Nucleus accumbens (tissue), 56 donors: ENCODE data around the gene PIP4P1.
A peak's percentile ranks its signal among the peaks of the same experiment; 100 is the strongest.

Experiments used
- DNase-seq, 56 donors: peaks; one replicate each; lab custom pipeline; 2025; lab: John Stamatoyannopoulos, UW

PIP4P1 gene

GRCh38 chr14:20440465-20440864 is 20.8 kb downstream of the PIP4P1 start:
- DNase-seq = no peak

DNA sequence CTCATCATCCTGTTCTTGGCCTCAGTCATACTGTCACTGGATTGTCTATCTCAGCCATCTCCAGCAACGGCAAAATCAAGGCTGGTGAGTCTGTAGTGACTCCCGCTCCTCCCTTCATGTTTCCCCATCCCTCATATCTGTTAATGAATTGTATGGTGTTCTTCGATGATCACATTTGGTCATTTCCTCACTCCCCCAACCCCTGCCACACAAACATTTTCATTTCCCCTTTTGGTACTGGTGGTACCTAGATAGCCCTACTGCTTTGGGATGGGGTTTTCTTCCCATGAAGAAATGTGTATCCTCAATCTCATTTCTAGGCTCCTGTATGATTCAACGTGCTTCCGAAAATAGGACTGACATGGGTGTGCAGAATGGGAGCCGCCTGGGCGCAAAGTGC is 22.6 kb downstream of the PIP4P1 start:
- no peak for DNase-seq

GRCh38 chr14:20436363-20436755 is 24.9 kb downstream of the PIP4P1 start:
- no peak for DNase-seq

GRCh38 chr14:20435582-20436362 is 25.5 kb downstream of the PIP4P1 start, which contains the start of gene KLHL33:
Gene KLHL33 (minus strand): TSS chr14:20436166. CDS start chr14:20435811, 355 bp downstream.
- peak in 1 of 56 donors; percentile 7 for DNase-seq

DNA sequence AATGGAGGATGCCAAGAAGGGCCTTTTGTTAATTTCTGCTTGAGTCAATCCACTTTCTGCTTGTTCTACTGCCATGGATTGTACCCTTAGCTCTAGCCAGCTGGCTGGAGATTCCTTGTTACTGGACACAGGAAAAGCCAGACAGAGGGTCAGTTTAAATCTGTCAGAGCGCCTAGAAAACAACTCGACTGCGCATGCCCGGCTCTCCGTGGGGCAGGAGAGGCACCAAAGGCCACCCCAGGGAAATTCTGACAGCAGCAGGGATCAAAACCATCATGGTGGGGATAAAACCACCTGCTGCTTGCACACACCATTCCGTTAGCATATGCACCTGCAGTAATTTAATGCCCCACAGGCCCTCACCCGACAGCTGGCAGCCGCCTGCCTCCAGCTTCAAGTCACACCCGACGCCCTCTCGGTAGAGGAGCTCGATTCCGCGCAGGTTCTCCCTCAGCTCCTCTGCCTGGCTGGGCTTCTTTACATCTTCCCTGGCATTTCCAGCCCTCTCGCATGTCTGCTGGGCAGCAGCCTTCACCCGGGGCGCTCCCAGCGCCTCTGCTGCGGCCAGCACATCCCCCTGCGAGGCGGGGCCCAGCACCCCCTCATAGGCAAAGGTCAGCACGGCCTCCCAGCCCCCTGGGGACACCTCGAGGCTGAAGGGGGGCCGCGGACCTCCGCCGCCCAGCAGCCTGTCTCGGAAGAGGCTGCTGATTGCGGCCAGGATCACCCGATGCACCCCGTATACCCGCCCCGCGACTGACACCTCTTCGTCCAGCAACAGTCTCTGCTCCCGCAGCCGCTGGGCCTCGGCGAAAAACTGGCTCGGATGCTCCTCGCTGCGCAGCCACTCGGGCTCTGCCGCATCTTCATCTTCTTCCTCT is 26.3 kb downstream of the PIP4P1 start:
- peak in 54 of 56 donors; percentile 19 to 87 (median 64) for DNase-seq

GRCh38 chr14:20429801-20430669 is 31.2 kb downstream of the PIP4P1 start:
- peak in 31 of 56 donors; percentile 1 to 65 (median 21) for DNase-seq

- no peak for DNase-seq
Observed at GRCh38 chr14:20428802-20429201, 32.4 kb downstream of the PIP4P1 start.

DNA sequence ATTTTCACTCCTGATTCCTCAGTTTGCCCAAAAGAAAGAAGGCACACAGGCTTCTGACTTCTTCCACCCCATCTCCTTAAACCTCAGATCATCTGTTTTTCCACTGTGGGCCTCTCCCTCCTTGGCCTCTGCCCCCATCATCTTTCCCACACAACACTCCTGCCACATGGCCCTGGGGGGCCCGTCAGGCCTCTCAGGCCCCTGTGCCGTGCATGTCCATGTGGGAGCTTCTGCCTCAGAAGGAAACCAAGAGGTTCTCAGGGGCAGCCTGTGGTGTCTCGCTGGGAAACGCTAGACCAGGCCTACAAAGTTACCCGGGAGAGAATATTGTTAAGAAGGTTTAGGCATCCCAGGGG is 33.2 kb downstream of the PIP4P1 start:
- DNase-seq = peak in 1 of 56 donors; percentile 3

GRCh38 chr14:20427231-20428009 is 33.8 kb downstream of the PIP4P1 start:
- DNase-seq = peak in 1 of 56 donors; percentile 2

GRCh38 chr14:20424851-20425250 is 36.4 kb downstream of the PIP4P1 start:
- DNase-seq = no peak

- no peak for DNase-seq
Observed at GRCh38 chr14:20422886-20423285, 38.3 kb downstream of the PIP4P1 start.

GRCh38 chr14:20421267-20421666 is 40.0 kb downstream of the PIP4P1 start:
- no peak for DNase-seq

DNA sequence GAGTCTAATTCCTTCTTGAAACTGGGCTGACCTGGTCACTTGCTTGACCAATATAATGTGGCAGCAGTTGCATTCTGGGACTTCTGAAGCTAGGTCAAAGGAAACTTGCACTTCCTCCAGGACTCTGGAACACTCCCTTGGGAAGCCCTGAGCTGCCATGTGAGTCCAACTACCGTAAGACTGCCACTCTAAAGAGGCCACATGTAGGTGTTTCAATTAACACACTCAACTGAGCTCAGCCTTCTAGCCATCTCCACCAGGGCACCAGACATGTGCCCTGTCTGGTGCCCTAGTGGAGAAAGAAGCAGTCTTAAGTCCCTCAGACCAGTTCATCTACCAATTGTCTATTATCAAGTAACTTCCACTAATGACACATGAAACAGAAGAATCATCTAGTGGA is 41.8 kb downstream of the PIP4P1 start:
- no peak for DNase-seq

DNA sequence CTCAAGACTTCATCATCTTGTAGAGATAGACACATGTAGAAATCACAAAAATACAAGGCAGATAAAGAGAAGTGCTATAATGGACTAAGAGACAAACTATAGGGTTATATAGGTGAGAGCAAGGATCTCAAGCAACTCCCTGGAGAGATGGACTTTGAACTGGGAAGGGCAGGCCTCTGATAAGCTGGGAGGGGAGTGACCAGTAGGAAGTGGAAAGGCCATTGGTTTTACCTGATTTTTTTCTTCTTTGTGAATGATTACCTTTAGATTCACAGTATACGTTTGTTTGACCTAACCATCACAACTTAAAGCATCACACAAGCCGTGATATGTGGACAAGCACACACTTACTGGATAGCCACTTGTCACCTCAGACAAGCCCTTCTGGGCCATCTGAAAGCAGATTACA is 42.7 kb downstream of the PIP4P1 start:
- DNase-seq = no peak

DNA sequence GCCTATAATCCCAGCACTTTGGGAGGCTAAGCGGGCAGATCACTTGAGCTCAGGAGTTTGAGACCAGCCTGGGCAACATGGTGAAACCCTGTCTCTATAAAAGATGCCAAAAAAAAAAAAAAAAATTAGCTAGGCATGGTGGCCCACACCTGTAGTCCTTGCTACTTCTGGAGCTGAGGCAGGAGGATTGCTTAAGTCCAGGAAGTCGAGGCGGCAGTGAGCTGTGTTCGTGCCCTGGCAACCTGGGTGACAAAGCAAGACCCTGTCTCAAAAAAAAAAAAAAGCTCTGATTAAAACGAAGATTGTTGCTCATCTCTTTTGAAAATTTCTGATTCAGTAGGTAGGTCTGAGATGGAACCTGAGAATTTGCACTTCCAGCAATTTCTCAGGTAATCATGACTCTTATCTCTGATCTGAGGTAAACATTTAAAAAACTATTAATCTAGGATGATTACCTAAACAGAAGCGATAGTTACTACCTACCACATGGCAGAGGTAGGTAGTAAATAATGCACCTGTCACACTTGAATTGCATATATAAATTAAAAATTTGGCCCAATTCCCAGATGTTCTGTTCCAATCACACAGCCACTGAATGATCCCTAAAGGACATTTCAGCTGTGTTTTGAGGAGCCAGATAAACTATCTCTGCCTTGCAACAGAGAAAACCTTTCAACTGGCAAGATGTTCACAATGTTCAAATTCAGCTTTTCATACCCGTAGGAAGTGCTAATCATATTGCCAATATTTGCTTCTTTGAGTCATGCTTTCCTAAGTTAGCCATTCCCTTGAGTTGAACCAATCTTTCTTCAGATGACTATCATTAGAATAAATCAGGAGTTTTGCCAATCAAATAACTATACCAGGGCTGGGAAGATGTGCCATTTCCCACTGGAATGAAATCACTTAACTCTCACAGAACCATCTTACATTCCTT is 43.7 kb downstream of the PIP4P1 start:
- DNase-seq = no peak

- DNase-seq = no peak
Observed at GRCh38 chr14:20416223-20416622, 45.0 kb downstream of the PIP4P1 start.

DNA sequence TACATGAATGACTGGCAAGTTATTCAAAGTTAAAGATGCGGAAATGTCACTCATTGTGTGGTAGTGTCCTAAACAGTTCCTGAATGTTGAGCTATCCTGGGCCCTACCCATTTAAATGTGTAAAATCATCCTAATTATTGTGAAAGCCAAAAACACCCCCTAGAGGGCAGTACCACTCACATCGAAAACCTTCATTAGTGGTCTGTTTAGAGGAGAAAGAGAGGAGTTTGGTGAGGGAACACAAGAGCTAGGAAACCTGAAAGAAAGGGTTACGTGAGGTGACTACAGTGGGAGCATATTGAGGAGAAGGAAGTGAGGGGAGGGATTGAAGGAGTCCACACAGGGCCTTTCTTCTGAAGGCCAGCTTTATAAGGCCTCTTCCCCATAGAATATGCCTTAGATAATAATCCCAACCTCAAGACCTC is 45.4 kb downstream of the PIP4P1 start:
- peak in 8 of 56 donors; percentile 1 to 41 (median 9) for DNase-seq

GRCh38 chr14:20413744-20414082 is 47.5 kb downstream of the PIP4P1 start:
- peak in 2 of 56 donors; percentile 31 to 41 for DNase-seq
